ENCODE results near the gene REEP1.
"Not testable (repeated sequence)": the region's sequence is repeated elsewhere in the genome, so short reads cannot be mapped to it uniquely, and the experiment has no call there.

Gene REEP1

DNA sequence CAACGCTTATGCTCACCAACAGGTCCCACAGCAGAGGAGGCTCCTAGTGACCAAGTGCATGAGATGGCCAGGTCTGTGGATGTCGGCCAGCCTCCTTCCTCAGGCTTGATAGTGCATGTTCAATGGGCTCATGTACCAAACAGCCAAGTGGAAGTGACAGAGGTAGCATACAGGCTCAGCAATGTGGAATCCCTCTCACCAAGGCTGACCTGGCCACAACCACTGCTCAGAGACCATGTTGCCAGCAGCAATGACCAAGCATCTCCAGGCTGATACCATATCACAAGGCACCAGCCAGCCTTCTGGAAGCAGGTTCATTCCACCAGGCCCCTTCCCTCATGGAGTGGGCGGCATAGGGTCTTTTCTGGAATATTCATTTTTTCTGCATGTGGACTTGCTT, 61.5 kb downstream of the REEP1 start:
- no peak for DNase-seq

DNA sequence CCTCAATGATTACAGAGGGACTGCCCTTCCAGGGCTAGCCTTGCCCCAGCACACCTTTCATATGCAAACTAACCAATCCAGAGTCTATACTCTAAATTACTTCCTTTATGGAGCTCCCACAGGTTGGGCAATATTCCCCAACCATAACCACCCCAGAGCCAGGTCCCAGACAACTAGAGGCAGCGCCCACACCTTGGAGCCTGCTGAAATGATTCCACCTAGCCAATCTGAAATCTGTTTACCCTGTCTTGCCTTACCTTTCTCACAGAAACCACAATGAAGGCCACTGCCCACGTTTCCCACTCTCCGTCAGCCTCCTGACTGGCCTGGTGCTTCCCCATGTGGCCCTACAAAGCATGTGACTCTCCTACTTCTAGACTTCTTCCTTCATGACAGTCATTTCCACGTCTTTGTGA, 62.0 kb downstream of the REEP1 start:
- DNase-seq: no peak

DNA sequence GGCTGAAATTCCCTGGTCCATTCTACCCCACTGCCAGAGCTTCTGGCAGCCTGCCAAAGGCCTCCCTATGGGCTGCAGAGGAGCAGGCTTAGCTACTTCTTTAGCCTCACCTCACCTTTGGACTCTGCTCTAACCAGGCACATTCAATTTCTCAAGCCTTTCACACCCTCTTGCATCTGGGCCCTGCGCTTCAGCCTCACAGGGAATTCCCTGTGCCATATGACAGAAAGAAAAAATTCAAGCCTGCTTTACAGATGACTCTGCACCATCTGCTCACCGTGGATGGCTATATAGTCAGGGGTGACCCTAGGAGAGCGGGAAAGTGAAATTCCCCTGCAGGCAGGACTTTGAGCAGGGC, 62.5 kb downstream of the REEP1 start:
- no peak for DNase-seq

DNA sequence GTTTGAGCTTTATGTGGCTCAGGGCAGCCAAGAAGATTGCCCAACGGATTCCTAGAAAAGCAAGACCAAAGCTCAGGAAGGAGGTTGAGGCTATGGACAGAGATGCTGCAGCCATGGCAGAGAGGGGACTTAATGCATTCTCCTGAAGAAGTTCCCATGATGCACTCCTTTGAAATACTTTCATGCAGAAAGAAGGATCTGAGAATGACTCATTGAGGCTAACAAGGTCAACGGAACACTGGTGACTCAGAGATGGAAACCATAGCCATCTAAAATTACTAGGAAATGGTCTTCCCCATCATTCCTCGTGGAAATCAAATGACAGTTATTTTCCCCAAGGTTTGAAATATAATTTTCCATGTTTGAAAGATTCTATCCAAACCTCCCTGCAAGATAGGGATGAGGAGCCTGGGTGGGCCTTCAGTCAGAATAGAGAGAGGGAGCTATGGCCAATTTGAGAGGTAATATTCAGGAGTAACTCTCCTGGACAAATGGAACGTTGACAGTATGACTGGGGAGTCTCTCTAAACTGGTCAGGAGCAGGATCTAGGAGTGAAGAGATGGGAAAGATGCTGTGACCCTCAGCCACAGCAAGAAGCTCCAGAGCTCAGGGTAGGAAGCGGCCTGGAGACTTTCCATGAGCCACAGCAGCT, 63.0 kb downstream of the REEP1 start:
- DNase-seq: peak; percentile 69

DNA sequence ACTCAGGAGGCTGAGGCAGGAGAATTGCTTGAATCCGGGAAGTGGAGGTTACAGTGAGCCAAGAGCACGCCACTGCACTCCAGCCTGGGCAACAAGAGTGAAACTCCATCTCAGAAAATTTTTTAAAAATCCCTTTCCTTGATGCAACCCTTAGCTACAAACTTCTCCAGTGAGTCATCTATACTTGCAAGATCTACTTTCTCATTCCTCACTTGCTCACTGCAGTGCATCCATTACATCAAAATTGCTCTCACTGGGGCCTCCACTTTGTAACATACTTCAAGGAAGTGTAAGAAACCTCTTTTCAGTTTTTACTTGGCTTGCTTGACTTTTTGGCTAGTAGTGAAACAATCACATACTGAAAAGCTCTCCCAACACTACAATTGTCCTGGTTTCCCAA, 65.3 kb downstream of the REEP1 start:
- DNase-seq: no peak

DNA sequence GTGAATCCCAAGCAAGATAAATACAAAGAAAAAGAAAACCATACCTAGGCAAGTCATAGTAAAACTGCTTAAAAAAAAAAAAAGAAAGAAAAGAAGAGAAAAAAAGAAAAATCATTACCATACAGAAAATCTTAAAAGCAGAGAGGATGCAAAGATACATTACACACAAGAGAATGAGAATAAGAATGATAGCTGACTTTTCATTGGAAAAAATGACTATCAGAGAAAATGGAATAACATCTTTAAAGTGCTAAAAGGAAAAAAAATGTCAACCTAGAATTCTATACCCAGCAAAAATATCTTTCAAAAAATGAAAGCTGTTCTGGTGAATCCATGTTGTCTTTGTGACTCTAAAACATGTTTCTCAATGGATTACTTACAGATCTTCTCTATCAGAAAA, 66.2 kb downstream of the REEP1 start:
- DNase-seq: no peak

DNA sequence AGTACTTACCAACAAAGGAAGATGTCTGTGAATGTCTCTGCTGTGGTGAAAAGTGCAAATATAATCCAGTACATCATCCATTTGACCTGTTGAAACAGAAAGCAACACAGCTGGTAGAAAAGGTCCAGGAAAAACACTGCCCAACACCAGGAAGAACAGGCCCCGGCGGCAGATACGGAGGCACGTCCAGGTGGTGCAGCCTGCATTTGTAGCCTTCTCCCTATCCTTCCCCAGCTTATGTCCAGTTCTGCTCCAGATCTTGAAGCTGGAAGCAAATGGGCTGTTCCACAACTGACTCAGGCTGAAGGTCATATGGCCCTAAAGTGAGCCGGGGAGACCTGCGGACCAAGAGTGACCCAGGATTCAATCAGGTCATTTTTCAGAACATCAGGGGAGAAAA, 73.5 kb downstream of the REEP1 start:
- no peak for DNase-seq

DNA sequence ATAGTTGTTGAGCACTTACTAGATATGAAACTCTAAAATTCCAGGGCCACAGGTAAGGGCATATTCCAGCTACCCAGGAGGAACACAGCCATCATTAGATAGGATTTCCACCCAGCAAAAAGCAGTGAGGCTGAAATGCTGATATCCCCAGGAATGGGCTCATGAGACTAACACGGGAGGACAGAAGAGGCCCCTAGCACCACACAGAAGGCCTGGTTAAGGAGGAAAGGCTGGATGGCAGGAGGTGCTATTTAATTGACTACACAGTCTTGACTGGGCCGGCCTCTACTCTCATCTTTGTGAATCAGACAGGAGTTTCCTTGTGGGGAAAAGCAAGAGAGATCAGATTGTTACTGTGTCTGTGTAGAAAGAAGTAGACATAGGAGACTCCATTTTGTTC, 76.4 kb downstream of the REEP1 start:
- DNase-seq: no peak

DNA sequence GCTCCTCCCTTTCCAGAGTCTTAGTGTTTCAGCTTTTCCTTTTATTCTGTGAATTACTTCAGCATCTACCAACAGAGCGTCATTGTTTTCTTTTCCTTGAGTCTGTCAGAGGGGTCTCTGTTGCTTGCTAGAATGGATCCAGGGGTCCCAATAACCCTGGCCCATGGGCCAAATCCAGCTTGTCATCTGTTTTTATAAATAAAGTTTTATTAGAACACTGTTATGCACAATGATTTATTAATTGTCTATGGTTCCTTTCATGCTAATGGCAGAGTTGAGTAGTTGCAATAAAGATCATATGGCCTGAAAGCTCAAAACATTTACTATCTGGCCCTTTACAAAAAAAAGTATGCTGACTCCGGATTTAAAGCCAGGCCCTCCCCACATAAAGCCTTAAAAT, 79.3 kb downstream of the REEP1 start:
- DNase-seq: no peak

DNA sequence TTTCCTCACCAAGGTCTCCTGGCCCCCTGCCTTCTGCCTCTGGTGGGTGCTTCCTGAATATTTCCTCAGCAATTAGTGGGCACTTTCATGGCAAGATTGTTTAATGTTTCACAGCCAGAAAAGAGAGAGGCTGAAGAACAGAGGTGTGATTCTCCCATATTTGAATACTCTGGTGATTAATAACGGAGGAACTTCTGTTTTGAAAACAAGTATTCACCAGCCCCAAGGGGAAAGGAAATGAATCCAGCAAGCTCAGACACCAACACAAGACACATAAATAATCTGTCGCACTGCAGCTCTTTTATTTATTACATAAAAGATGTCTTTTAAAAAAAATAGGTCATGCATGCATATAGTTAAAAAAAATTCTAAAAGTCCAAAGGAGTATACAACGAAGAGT, 80.4 kb downstream of the REEP1 start:
- no peak for DNase-seq

DNA sequence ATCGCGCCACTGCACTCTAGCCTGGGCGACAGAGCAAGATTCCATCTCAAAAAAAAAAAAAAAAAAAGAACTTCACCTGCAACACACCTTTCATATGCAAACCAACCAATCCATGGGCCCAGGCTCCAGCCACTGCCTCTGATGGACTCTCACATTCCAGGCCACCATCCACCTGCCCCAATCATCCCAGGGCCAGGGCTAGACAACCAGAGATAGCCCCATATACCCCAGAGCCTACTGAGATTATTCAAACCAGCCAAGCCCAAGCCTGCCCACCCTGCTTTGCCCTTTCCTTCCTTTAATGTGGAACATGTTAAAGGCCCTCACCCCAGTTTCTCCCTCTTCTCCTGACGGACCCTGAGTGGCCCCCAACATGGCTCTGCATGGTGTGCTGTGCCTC, 81.1 kb downstream of the REEP1 start:
- DNase-seq: no peak

DNA sequence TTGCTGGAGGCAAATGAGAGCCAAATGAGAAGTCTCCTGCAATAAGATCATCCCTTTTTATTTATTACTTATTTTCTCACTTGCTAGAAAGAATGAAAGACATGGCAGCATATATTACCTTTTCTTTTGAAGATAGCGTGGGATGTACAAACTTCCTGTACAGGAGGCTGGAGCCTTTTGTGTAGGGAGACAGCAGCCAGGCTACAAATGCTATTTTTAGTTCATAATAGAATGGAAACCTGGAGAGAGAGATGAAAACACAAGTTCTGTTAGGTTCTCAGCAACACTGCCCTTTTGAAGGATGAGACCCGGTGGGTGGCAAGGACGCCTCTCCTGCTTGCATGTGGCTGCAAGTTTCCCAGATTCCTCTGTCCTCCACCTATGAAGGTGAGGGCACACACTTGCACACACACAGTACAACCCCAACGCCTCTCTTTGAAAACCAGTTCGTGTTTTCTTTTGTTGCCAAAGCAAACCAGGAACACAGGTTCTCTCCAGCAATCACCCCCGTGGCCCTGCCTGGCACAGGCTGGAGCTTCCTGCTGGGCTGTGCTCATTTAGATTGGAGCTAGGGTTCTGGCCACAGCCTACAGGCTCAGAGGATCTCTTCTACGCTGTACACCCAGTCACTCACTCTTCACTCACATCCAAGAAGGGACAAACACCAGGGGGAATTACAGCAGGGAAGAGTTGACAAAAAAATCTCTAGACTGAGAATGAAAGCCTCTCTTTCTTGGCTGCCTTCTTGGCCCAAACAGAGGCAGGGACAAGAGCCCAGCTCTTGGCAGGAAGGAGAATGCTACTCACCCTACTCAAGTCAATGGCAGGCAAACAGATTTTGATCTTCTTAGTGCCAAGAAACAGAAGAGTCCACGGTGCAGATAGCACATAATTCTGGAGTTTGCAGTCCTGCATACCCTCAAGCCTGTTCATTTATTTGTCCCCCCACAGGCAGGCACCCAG, 82.6 kb downstream of the REEP1 start:
- DNase-seq: no peak

DNA sequence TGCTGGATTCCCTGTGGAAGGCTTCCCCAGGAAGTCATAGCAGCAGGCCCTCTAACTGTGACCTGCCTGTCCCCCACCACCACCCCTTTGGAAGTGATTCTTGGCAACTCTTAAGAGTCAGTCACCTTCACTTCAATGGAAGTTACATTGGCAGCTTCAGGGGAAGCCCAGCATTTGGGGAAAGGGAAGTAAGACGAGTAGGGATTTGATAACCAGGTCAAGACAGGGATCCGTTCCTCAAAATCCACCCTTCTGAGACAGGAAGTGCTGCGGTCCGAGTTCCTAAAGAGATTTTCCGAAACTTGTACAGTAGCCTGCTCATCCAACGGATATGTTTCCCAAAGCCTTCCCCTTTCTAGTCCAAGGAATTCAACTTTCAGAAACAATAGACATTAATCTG, 84.0 kb downstream of the REEP1 start:
- no peak for DNase-seq

DNA sequence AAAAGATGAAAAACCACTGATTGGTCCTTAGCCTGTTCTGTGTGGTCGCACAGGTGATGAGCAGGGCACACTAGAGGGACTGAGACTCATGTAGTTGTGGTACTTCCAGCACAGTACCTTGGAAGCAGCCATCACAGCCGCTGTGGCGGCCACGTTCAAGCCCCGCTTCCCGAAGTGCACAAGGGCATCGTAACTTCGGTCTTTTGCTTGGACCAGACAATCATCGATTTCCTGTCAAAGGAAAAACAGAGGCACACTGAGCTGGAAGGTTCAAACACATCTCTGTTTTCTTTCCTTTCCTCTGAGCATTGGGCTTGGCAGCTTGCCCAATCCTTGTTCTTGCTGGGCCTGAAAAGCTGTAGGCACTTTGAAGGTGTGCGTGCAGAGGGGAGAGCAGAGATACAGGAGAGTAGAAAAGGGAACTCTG, 85.6 kb downstream of the REEP1 start:
- no peak for DNase-seq

DNA sequence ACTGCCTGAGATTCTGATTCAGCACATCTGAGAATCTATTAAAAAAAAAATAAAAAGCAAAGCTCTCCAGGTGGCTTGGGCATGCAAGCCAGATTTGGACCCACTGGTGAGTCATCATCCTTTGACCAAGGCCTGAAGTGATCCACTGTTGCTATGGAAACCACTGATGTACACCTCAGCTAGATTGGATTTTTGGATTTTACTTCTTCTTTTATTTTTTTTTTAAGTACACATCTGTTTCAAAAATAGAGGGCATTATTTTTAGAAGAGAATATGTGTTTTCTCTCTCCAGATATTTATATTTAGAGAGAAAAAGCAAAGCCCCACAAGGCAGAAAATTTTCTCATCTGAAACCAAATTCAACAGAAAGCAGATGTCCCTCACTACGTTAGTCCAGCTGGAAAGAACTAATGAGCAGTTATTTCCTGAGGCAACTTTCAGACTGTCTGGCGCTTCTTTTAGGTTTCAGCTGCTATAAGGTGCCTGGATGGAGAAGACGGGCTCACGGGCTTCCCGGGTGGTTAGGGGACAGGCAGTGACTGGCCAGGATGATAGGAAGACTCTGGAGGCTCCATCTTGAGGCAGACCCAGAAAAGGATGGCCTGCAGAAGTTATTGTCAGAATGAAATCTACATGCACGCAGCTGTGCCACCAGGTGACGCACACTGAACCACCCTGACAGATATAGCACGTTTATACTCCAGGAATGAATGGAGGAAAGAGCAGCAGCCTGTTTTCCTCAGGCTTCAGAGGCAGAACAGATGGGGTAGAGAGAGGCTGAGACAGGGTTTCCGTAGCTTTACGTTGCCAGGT, 87.6 kb downstream of the REEP1 start:
- DNase-seq: no peak

DNA sequence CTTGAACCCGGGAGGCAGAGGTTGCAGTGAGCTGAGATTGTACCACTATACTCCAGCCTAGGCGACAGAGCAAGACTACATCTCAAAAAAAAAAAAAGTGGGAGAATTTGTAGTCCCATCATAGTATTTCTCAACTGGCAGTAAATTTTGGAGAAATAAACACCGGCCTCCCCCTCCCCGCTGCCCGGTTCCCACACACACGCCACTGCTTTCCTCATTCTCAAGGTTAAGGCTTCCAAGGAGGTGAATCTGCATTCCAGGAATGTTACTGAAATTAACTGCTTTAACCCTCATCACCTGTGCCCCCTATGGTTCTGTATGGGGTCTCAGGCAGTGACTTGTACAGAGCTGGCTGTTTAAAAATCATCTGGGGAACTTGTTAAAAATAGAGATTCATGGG, 88.2 kb downstream of the REEP1 start:
- no peak for DNase-seq

DNA sequence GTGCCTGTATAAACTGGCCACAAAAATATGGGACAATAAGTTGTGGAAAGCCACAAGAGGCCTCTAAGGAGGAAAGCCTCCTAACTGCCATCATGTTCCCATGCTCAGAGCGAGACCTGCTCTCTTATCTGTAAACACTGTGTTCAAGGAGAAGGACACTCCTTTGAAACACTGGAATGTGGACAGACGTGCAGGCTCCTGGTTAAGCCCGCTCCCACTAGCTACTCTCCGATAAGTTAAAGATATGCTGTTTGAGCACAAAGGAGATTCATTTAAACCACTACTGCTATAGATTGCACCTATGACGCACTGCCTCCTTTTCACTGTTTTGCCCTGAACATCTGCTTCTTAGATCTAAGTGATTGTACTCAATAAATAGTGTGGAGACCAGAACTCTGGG, 92.2 kb downstream of the REEP1 start:
- DNase-seq: not testable (repeated sequence)

DNA sequence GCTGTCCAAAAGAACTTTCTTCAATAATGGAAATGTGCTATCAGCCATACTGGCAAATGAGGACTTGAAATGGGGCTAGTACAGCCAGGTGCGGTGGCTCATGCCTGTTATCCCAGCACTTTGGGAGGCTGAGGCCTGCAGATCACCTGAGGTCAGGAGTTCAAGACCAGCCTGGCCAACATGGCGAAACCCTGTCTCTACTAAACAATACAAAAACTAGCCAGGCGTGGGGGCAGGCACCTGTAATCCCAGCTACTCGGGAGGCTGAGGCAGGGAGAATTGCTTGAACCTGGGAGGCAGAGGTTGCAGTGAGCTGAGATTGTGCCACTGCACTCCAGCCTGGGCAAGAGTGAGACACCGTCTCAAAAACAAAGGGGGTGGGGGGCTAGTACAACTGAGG, 92.6 kb downstream of the REEP1 start:
- DNase-seq: not testable (repeated sequence)

DNA sequence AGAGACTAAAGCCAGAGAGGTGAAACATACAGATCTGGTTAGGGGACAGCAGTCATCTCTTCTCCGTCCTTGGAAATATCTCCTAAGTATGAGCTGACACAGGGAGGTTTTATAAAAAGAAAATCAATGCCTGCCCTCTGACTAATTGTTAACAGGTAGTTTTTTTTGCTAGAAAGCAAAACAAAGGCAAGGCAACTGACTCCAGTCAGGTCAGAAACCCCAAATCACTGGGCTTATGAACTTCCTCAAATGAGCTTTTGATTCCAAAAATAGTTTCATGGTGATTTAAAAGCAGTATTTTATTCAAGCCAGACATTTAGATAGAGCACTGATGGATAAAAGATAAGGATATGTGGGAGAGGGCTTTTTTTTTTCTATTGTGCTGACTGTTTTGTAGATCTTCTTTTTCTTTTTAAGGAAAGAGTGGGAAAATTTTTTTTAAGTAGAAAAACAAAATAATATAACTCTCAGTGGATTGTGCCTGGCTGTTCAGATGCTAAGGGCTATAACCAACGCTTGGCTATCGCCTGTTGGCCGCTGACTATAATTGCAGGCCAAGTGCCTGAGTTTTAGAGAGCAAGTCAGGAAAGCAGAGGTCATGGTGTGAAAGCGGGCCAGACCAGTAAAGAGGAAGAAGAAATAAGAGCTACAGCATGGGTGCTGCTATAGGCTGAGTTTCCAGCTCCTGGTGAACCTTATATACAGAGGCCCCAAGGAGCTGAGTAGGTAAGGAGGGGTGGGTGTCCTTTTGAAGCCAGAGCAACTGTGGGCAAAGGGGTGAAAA, 93.3 kb downstream of the REEP1 start:
- no peak for DNase-seq

DNA sequence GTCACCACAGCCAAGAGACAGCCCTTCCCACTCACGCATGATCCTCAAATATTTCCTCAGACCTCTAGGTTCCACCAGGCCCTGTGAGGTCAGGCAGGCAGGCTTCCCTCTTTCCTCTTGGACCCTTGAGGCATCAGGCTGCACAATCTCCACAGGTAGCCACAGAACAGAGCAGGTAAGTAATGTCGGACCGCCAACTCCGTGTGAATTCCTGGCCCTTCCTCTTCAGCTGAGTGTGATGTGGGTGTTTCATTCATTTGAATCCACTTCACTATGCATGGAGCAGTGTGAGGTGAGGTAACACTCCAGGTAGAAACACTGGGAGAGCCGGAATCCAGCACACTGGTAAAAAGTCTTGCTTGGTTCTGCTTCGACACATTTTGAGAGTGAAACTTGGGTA, 94.2 kb downstream of the REEP1 start:
- DNase-seq: no peak

DNA sequence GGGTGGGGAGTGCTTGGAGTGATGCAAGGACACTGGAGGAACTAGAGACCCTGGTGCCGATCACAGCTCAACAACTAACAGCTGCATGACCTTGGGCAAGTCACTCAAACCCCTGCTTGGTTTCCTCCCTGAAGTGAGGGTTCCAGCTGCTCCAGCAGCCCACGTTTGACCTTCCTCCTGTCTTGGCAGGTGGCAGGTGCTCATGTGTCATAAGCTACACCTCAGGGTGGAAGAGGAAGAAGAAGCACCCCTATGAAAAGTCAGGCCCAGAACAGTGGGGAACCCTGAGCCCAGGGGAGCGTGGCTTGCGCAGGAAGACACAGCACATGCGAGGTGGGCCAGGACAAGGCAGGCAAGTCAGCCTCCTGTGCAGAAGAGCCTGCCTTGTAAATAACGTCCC, 95.8 kb downstream of the REEP1 start:
- no peak for DNase-seq

DNA sequence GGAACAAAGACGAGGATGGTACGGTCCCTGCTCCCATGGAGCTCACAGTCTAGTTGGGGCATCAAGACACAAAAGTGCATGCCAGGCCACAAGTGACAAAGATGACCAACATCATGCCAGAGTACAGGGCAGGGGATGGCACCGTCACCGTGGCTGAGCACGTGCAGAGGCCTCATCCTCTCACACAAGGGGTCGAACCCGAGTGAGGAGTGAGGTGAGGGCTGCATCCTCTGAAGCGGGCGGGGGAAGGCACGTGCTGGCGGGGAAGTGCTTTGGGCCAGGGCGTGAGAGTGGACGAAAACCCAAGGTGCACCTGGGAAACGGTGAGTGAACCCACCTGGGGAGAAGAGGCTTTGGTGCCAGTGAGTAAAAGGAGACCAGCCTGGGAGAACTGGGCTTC, 97.2 kb downstream of the REEP1 start:
- no peak for DNase-seq

DNA sequence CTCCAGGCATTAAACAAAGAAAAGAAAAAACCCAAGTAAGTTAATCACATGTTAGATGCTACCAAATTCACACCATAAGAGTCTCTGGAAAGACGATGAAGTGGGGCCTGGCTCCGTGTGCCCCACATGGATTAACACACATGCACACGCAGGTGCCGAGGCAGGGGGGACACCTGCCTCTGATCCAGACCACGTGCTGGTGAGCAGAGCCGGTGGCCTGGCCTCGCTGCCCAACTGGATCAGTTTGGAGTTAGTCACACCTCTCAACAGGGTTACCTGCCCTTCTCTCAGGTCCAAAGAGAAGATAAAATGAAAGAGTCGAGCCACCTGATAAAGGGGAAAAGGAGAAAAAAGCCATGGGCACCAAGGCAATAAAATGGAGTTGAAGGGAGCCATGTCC, 97.7 kb downstream of the REEP1 start:
- DNase-seq: no peak

Data from activated CD4-positive, alpha-beta T cell treated with anti-CD3 and anti-CD28 coated beads, Interleukin-2, Interleukin-6, amounts not matched to agents 100 ng/mL and 50 ng/mL, durations not matched to agents 16 hours and 8 hours (primary cell).